ENCODE results near the gene CACNA2D1. TPM values are rescaled to one million over a fixed set of nuclear protein-coding genes. Genes with fewer than 3 reads are reported as not detected.

The CACNA2D1 gene
- total RNA-seq, 1 experiment from 2014 or later, result 9.8 TPM

- BruUV-seq (replicated peaks), result no TSS peak
- Histone ChIP-seq H3K4me3 (ENCODE audit: low read depth in 2 of 2, low read length in 2 of 2) (no peak overlapping the region), H3K27me3 (ENCODE audit: control insufficient read depth, insufficient read depth, low read length) (peaks cover 26% of the 10 kb centered on the region), H3K27ac (ENCODE audit: low read length) (no peak overlapping the region), H3K36me3 (ENCODE audit: control insufficient read depth, insufficient read depth, low read length) (no peaks in the 10 kb centered on the region), H3K9me3 (ENCODE audit: control insufficient read depth, insufficient read depth, low read depth, low read length) (no peaks in the 10 kb centered on the region), H3K4me1 (ENCODE audit: control insufficient read depth, insufficient read depth, low read length) (no peaks in the 10 kb centered on the region)
- in situ Hi-C loops (cut with HindIII; ENCODE audit: low pct_unique_long_range_greater_than_20kb, low sequenced_read_pairs) (no loop called here), intact Hi-C loops (cut with micrococcal nuclease; ENCODE audit: unreplicated experiment) (loop anchor here (10.0 kb wide), 1 partner anchor 130 kb away; no protein-coding TSS in a partner anchor)
- ChIA-PET POLR2A (no interaction called here), CTCF (no interaction called here)
- ATAC-seq (no peak), DNase-seq (ENCODE audit: low read depth, low spot score) (no peak)
- TF ChIP-seq CTCF (IDR thresholded peaks at IDR 0.05) (no peak), REST (IDR thresholded peaks at IDR 0.05; ENCODE audit: insufficient read depth in 1 of 2, low read depth in 2 of 2, low read length in 1 of 2) (no peak), SIN3A (IDR thresholded peaks at IDR 0.05; ENCODE audit: borderline replicate concordance, insufficient read depth, low read depth, low read length) (no peak), POLR2AphosphoS5 (IDR thresholded peaks at IDR 0.05; ENCODE audit: low read depth, low read length) (no peak), TCF7L2 (IDR thresholded peaks at IDR 0.05; ENCODE audit: low read depth, low read length) (no peak)
These were observed 1.7 kb upstream of the CACNA2D1 start for GRCh38 chr7:82445271-82445670.

GRCh38 chr7:82444220-82444909 lies 788 bp upstream of the CACNA2D1 start:
- ChIA-PET POLR2A (no interaction called here), CTCF (no interaction called here)
- H3K4me3 ChIP-seq (ENCODE audit: low read depth in 2 of 2, low read length in 2 of 2), result peak overlapping the region; percentile 49 to 79
- in situ Hi-C loops (cut with HindIII; ENCODE audit: low pct_unique_long_range_greater_than_20kb, low sequenced_read_pairs) (no loop called here), intact Hi-C loops (cut with micrococcal nuclease; ENCODE audit: unreplicated experiment) (loop anchor here (10.0 kb wide), 1 partner anchor 130 kb away; no protein-coding TSS in a partner anchor)
- ATAC-seq (peak; percentile 86), DNase-seq (ENCODE audit: low read depth, low spot score) (peak; percentile 57)
- TF ChIP-seq POLR2AphosphoS5 (IDR thresholded peaks at IDR 0.05; ENCODE audit: low read depth, low read length) (no peak), CTCF (IDR thresholded peaks at IDR 0.05) (peak; percentile 32)
- no peaks in the 10 kb centered on the region for H3K36me3 ChIP-seq (ENCODE audit: control insufficient read depth, insufficient read depth, low read length)
- H3K9me3 ChIP-seq (ENCODE audit: control insufficient read depth, insufficient read depth, low read depth, low read length), result no peaks in the 10 kb centered on the region
- no peaks in the 10 kb centered on the region for H3K4me1 ChIP-seq (ENCODE audit: control insufficient read depth, insufficient read depth, low read length)
- H3K27me3 ChIP-seq (ENCODE audit: control insufficient read depth, insufficient read depth, low read length), result peaks cover 28% of the 10 kb centered on the region
- BruUV-seq (replicated peaks), result no TSS peak
- H3K27ac ChIP-seq (ENCODE audit: low read length), result no peak overlapping the region
